HAP-1 (cell line): ENCODE measurements around the gene VPS13C.

ENCODE experiments used
- DNase-seq, 2 experiments: peaks; one replicate each; pipeline ENCODE4 v3.0.0-alpha.2; 2016 to 2020; ENCODE audit warnings: low spot score in 2 of 2
- H3K27me3 ChIP-seq: fragments of 250-450 bp; sonication (Bioruptor Pico); 2 replicates; pipeline ENCODE4 v1.5.1; 2020; ENCODE audit warnings: low read depth, mild to moderate bottlenecking, moderate library complexity
- H3K36me3 ChIP-seq: fragments of 250-450 bp; sonication (Bioruptor Pico); replicated peaks from 2 replicates; pipeline ENCODE4 v1.5.1; 2020; ENCODE audit warnings: mild to moderate bottlenecking
- H3K4me1 ChIP-seq: fragments of 250-450 bp; sonication (Bioruptor Pico); 2 replicates; pipeline ENCODE4 v1.5.1; 2020; ENCODE audit warnings: mild to moderate bottlenecking
- H3K4me3 ChIP-seq: fragments of 250-450 bp; sonication (Bioruptor Pico); 2 replicates; pipeline ENCODE4 v1.5.1; 2020; ENCODE audit warnings: mild to moderate bottlenecking, moderate library complexity
- H3K9me3 ChIP-seq: fragments of 250-450 bp; sonication (Bioruptor Pico); 2 replicates; pipeline ENCODE4 v1.5.1; 2020; ENCODE audit warnings: mild to moderate bottlenecking, moderate library complexity
- in situ Hi-C: fragments of 300-500 bp; cut with MboI; formaldehyde crosslinking; loops from 3 replicates; pipeline ENCODE4 v1.14.3; 2020; ENCODE audit warnings: low sequenced_read_pairs, inconsistent platforms, mixed read lengths

VPS13C gene

DNA sequence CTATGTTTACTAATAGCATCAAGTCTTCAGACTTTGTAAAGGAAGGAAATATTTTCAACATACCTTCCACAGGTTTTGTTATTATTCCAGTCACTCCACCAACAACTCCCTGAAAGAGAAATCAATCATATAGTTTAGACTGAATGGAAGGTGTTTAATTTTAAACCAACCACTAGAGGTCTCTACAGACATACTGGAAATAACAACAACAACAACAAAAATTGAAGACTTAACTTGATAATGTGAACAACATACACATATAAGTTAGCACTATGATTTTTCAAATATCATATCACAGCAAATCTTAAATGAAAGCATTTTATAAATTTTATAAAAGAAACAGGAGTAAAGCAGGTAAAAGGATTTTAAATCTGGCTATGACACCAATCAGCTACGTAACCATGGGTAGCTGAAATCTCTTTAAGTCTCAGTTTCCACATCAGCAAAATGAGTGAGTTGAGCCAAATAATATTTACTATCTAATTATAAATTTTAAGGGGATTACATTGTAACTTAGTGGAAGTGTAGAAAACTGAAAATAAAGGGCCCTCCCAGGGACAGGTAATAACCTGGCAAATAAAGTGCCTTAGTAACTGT, 188.2 kb downstream of the VPS13C start:
- Histone ChIP-seq H3K27me3 (no peaks in the 10 kb centered on the region), H3K36me3 (peaks cover 11% of the 10 kb centered on the region; the same call in 1 of the 2 replicates), H3K4me3 (no peak overlapping the region), H3K4me1 (no peaks in the 10 kb centered on the region), H3K9me3 (no peaks in the 10 kb centered on the region)
- in situ Hi-C loops: loop anchor here (25.0 kb wide), 1 partner anchor 440 kb away; no protein-coding TSS in a partner anchor
- DNase-seq: peak in 1 of 2 experiments; percentile 70

DNA sequence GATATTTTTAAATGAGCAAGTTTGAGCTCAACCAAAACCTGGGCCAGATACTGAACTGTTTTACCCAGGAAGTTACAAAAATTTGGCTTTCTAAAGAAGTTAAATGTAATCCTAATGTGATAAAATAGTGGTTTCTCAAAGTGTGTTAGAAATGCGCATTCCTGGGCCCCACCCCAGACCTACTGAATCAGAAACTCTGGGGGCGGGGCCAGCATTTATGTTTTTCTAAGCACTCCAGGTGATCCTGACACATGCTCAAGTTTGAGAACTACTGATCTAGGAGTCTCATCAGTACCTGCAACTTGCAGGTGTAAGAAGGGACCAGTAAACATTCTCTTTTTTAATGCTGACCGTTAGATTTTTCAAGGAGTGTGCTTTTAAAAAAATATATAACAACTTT, 190.6 kb downstream of the VPS13C start:
- in situ Hi-C loops: loop anchor here (10.0 to 25.0 kb wide), 2 partner anchors 195 to 443 kb away; partner anchors contain the start of genes C2CD4A and VPS13C
- Histone ChIP-seq H3K4me3 (no peak overlapping the region), H3K4me1 (no peaks in the 10 kb centered on the region), H3K36me3 (peaks cover 11% of the 10 kb centered on the region; the same call in 1 of the 2 replicates), H3K27me3 (no peaks in the 10 kb centered on the region), H3K9me3 (no peaks in the 10 kb centered on the region)
- DNase-seq: peak in 1 of 2 experiments; percentile 44

DNA sequence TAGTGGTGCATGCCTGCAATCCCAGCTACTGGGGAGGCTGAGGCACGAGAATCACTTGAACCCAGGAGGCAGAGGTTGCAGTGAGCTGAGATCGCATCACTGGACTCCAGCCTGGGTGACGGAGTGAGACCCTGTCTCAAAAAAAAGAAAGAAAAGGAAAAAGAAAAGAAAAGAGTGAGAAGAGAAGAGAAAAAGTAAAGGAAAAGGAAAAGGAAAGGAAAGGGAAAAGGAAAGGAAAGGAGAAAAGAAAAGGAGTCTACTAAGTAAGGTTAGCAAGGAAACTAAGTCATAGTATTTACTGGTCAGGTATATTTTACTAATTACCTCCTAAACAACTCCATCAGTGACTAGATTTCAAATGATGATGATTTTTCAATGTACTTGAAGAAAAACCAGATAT, 198.3 kb downstream of the VPS13C start:
- no peaks in the 10 kb centered on the region for H3K9me3 ChIP-seq
- no peaks in the 10 kb centered on the region for H3K4me1 ChIP-seq
- no peak for DNase-seq
- no peaks in the 10 kb centered on the region for H3K27me3 ChIP-seq
- in situ Hi-C loops: loop anchor here (10.0 to 25.0 kb wide), 2 partner anchors 203 to 450 kb away; partner anchors contain the start of genes C2CD4A and VPS13C
- H3K4me3 ChIP-seq: no peak overlapping the region
- H3K36me3 ChIP-seq: peaks cover 8% of the 10 kb centered on the region; the same call in 1 of the 2 replicates

DNA sequence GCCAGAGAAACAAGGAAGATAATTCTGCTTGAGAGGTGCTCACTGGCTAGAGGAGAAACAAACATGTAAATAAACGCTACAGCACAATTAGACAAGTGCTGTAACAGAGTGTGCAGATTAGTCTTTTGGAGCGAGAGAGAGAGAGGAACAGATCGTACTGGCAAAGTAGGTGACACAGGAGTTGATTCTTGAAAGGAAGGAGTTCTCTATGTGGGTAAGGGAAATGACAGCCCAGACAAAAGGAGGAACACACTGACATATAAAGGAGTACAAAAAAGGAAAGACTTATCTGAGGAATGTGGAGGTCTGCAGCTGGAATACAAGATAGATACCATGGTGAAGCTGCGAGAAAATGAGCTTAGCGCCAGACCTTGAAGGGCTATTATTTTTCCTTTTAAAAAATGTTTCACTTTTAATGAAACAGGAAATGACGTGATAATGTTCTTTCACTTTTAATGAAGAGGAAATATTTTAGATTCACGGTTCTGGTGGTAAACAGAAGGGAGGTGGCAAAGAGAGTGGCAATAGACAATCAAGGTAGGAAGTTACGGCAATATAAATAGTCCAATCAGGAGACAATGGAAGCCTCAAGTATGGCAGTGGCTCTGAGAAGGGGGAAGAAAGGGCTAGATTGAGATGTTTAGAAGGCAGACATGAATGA, 202.9 kb downstream of the VPS13C start:
- Histone ChIP-seq H3K27me3 (no peaks in the 10 kb centered on the region), H3K4me3 (no peak overlapping the region), H3K9me3 (no peaks in the 10 kb centered on the region), H3K36me3 (peaks cover 7% of the 10 kb centered on the region; the same call in 1 of the 2 replicates), H3K4me1 (no peaks in the 10 kb centered on the region)
- no peak for DNase-seq
- in situ Hi-C loops: loop anchor here (25.0 kb wide), 1 partner anchor 455 kb away; no protein-coding TSS in a partner anchor

DNA sequence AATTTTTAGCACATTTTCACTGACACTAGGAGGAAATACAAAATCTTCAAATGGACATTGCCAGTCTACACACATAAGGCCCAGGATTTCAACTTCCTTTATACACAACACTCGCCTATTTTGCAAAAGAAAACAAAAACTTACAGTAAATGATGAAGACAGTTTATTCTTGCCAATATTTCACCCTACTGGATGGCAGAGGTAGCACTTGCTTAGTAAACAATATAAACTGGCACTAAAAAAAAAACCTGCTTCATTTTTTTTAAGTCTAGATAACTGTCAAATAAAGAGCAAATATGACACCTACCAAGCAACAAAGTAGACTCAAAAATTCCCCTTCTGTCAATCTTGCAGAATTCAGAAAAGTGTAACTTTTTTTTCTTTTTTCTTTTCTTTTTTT, 204.0 kb downstream of the VPS13C start:
- Histone ChIP-seq H3K9me3 (no peaks in the 10 kb centered on the region), H3K27me3 (no peaks in the 10 kb centered on the region), H3K4me3 (no peak overlapping the region), H3K4me1 (no peaks in the 10 kb centered on the region), H3K36me3 (peaks cover 7% of the 10 kb centered on the region; the same call in 1 of the 2 replicates)
- no peak for DNase-seq
- in situ Hi-C loops: loop anchor here (25.0 kb wide), 1 partner anchor 456 kb away; no protein-coding TSS in a partner anchor

DNA sequence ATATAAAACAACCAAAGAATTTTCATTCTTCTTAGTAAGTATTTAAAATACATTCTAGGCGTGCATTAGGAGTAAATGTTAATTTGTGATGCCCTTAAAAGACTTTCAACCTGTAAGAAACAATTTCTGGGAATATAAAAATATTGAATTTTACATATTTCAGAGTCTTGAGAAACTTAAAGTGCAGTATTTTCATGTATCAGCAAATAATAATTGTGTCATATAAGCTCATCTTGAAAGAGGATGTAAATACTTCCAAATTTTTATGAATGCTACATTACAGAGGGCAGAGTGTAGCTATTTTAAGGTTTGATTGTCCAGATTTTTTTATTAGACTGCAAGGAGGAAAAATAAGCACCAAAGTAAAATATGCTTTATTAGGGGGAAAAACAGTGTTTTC, 207.1 kb downstream of the VPS13C start:
- Histone ChIP-seq H3K4me1 (no peaks in the 10 kb centered on the region), H3K4me3 (no peak overlapping the region), H3K9me3 (no peaks in the 10 kb centered on the region), H3K27me3 (no peaks in the 10 kb centered on the region), H3K36me3 (peaks cover 7% of the 10 kb centered on the region; the same call in 1 of the 2 replicates)
- DNase-seq: no peak
- in situ Hi-C loops: loop anchor here (25.0 kb wide), 1 partner anchor 459 kb away; no protein-coding TSS in a partner anchor

DNA sequence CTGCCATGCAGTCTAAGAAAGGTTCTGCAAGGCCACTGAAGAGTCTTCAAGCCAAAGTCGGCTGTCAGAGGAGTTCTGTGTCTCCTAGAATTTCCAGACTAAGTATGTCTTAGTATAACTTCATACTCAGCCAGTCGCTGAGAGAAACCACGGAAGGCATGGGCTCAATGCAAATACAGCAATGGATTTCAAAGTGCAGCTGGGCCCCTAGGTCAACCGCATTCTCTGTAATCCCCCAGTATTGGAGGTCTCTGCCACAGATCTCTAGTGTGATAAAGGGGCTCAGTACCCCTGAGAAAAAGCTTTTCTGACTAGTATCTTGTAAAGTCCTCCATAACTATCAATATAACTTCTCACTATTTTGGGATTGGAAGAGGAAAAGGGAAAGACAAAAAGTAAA, 208.3 kb downstream of the VPS13C start:
- in situ Hi-C loops: loop anchor here (25.0 kb wide), 1 partner anchor 460 kb away; no protein-coding TSS in a partner anchor
- DNase-seq: no peak
- Histone ChIP-seq H3K4me3 (no peak overlapping the region), H3K4me1 (peaks cover 3% of the 10 kb centered on the region; the same call in 1 of the 2 replicates), H3K36me3 (peaks cover 7% of the 10 kb centered on the region; the same call in 1 of the 2 replicates), H3K27me3 (no peaks in the 10 kb centered on the region), H3K9me3 (no peaks in the 10 kb centered on the region)

DNA sequence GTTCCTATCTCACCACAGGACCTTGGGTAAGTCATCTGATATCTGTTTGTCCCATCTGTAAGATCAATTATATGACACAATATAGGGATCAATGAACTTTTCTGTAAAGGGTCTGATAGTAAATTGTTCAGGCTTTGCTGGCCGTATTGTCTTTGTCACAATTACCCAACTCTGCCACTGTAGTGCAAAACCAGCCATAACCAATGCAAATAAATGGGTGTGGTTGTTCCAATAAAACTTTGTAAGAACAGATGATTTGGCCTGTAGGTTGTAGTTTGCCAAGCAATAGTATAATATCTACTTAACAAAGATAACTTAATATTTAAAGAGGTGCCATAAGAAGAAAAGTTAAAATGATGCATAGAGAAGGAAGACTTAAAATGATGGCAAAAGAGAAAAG, 210.8 kb downstream of the VPS13C start:
- Histone ChIP-seq H3K4me1 (peaks cover 3% of the 10 kb centered on the region; the same call in 1 of the 2 replicates), H3K9me3 (no peaks in the 10 kb centered on the region), H3K4me3 (no peak overlapping the region), H3K36me3 (peaks cover 5% of the 10 kb centered on the region; the same call in 1 of the 2 replicates), H3K27me3 (no peaks in the 10 kb centered on the region)
- DNase-seq: no peak
- in situ Hi-C loops: loop anchor here (25.0 kb wide), 1 partner anchor 1262 kb away; no protein-coding TSS in a partner anchor

DNA sequence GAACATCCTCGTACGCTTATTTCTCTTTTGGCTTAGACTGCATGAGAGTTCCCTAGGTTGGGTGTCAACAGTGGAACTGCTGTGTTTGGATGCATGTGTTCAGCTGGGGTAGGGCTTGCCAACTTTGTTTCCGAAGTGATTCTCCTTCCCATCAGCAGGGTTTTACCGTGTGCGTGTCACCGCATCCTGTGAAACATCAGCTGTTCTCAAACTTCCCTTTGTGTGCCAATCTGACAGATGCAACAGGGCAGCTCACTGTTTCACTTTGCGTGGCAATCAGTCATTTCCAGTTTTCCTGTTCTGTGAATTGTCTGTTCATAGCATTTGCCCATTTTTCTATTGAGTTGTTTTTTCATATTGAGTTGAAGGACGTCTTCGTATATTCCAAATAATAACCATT, 218.8 kb downstream of the VPS13C start:
- no peak for DNase-seq
- no peaks in the 10 kb centered on the region; the same call in 1 of the 2 replicates for H3K9me3 ChIP-seq
- no peaks in the 10 kb centered on the region for H3K36me3 ChIP-seq
- in situ Hi-C loops: loop anchor here (25.0 kb wide), 1 partner anchor 1254 kb away; no protein-coding TSS in a partner anchor
- no peak overlapping the region for H3K4me3 ChIP-seq
- no peaks in the 10 kb centered on the region for H3K27me3 ChIP-seq
- peaks cover 5% of the 10 kb centered on the region for H3K4me1 ChIP-seq

DNA sequence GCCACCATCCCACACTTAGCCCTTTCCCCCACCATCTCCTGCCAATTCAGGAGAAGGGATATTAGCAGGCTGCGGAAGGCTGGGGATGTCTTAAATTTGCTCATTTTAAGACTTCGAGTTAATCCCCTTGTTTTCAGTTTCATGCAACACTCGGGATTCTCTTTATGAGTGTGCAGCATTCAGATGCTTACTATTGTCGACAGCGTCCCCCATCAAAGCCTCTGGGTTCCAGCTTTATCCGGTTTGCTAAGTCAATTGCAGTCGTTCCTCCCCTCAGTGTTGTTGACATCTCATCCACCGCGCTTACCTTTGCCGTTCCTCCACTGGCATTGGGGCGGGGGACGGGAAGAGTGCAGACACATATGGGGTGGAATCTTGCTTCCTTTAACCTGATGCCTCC, 220.2 kb downstream of the VPS13C start:
- no peaks in the 10 kb centered on the region for H3K27me3 ChIP-seq
- no peaks in the 10 kb centered on the region; the same call in 1 of the 2 replicates for H3K9me3 ChIP-seq
- H3K36me3 ChIP-seq: no peaks in the 10 kb centered on the region
- H3K4me3 ChIP-seq: no peak overlapping the region
- peaks cover 5% of the 10 kb centered on the region for H3K4me1 ChIP-seq
- DNase-seq: peak in 1 of 2 experiments; percentile 12
- in situ Hi-C loops: loop anchor here (25.0 kb wide), 1 partner anchor 1253 kb away; no protein-coding TSS in a partner anchor

DNA sequence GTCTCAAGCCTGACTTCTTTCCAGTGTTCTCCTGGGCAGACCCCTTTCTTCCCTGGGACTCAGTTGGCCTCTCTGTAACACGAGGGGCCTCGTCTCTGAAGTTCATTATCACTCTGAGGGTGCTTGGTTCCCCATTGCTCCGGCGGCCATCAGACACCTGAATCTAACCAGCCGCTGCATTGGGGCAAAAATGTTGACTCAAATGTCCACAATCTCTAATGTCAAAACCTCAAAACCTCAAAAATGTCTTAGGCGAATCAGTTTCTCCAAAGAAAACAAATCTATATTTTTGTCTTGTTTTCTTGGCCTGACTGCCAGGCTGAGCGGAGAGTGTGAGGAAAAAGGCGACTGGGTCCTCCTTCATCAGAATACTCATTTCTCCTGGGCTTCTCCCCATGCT, 220.7 kb downstream of the VPS13C start:
- no peaks in the 10 kb centered on the region; the same call in 1 of the 2 replicates for H3K9me3 ChIP-seq
- in situ Hi-C loops: loop anchor here (25.0 kb wide), 1 partner anchor 1252 kb away; no protein-coding TSS in a partner anchor
- no peak for DNase-seq
- H3K36me3 ChIP-seq: no peaks in the 10 kb centered on the region
- H3K4me3 ChIP-seq: no peak overlapping the region
- H3K4me1 ChIP-seq: peaks cover 5% of the 10 kb centered on the region
- no peaks in the 10 kb centered on the region for H3K27me3 ChIP-seq

DNA sequence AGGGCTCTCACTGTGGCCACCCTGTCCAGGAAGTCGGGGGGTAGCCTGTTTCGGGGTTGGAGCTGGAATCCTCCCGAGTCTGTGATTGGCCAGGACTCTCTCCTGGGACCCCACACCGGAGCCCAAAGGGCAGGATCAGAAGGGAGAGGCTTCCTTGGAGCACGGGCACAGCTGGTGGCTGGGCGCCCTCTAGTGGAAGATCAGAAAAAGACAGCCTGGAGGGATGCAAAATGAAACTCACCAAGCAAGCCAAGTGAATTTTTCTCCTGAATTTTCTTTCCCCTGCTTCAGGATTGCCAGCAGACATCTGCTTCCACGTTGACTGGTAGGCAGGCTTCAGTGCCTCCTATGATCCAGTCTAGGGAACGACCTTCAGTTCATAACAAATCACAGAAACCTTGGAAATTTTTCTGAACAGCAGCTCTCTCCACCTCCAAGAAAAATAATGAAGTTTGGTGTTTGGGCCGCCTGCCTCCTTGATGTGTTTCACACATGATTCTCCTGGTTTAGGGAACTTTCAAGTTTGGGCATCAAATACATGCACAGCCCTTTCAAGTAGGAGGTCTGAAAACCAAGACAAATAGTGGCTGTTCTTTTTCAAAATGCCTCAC, 224.6 kb downstream of the VPS13C start:
- peak; percentile 73 to 90 for DNase-seq
- Histone ChIP-seq H3K4me3 (no peak overlapping the region), H3K36me3 (no peaks in the 10 kb centered on the region), H3K4me1 (no peaks in the 10 kb centered on the region), H3K27me3 (no peaks in the 10 kb centered on the region), H3K9me3 (no peaks in the 10 kb centered on the region)
- in situ Hi-C loops: loop anchor here (25.0 kb wide), 1 partner anchor 1248 kb away; no protein-coding TSS in a partner anchor

DNA sequence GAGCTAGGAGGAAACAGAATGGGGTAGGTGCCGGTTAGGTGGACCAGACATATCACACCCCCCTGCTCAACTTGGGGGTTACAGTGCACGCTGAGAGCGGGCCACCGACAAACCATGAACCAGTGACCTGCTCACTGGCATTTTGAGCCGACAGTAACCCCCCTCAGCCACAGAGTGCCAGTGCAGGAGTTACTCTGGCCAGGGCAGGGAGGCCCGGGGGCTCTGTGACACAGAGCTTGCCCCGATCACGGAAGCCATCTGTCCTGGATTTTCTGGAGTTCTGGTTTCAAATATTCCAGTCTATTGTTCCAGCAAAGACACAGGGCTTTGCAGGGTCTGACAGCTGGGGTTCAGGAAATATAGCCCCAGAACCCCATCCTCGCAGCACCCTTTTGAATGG, 225.2 kb downstream of the VPS13C start:
- no peaks in the 10 kb centered on the region for H3K36me3 ChIP-seq
- H3K4me1 ChIP-seq: no peaks in the 10 kb centered on the region
- H3K27me3 ChIP-seq: no peaks in the 10 kb centered on the region
- no peak for DNase-seq
- no peak overlapping the region for H3K4me3 ChIP-seq
- in situ Hi-C loops: loop anchor here (25.0 kb wide), 1 partner anchor 1248 kb away; no protein-coding TSS in a partner anchor
- no peaks in the 10 kb centered on the region for H3K9me3 ChIP-seq
